KBM-7 (cell line): ENCODE data around the gene JPH4.

ENCODE experiments used
- DNase-seq: peaks from one replicate; pipeline ENCODE4 v3.0.0-alpha.2; 2015
- in situ Hi-C: fragments of 300-500 bp; cut with MboI; formaldehyde crosslinking; loops from 2 replicates; pipeline ENCODE4 v1.14.3; 2020; ENCODE audit warnings: low sequenced_read_pairs, low pct_unique_long_range_greater_than_20kb, mixed read lengths

The JPH4 gene

GRCh38 chr14:23582906-23583760, 4.5 kb upstream of the JPH4 start:
- DNase-seq, result no peak
- in situ Hi-C loops, result no loop called here

GRCh38 chr14:23580948-23581281, 2.3 kb upstream of the JPH4 start:
- in situ Hi-C loops, result no loop called here
- no peak for DNase-seq

GRCh38 chr14:23580152-23580926, 1.7 kb upstream of the JPH4 start:
- DNase-seq, result no peak
- in situ Hi-C loops, result no loop called here

- DNase-seq, result no peak
- in situ Hi-C loops, result no loop called here
Observed at GRCh38 chr14:23579739-23580138, 1.1 kb upstream of the JPH4 start.

GRCh38 chr14:23579311-23579630, 681 bp upstream of the JPH4 start:
- no peak for DNase-seq
- in situ Hi-C loops, result no loop called here

GRCh38 chr14:23577710-23578392, 739 bp downstream of the JPH4 start:
- in situ Hi-C loops, result no loop called here
- DNase-seq, result no peak

GRCh38 chr14:23577004-23577681, 1.4 kb downstream of the JPH4 start:
- in situ Hi-C loops, result no loop called here
- no peak for DNase-seq

GRCh38 chr14:23573384-23574015, 5.1 kb downstream of the JPH4 start:
- in situ Hi-C loops, result no loop called here
- DNase-seq, result no peak

GRCh38 chr14:23572836-23573235, 5.8 kb downstream of the JPH4 start:
- peak; percentile 62 for DNase-seq

GRCh38 chr14:23572524-23572828, 6.1 kb downstream of the JPH4 start:
- in situ Hi-C loops, result no loop called here
- no peak for DNase-seq

More at GRCh38 chr14:23572836-23573235, 5.8 kb downstream of the JPH4 start:
- in situ Hi-C loops, result no loop called here

GRCh38 chr14:23571701-23572523, 6.7 kb downstream of the JPH4 start:
- in situ Hi-C loops, result no loop called here
- DNase-seq, result peak; percentile 48

GRCh38 chr14:23570806-23571483, 7.6 kb downstream of the JPH4 start:
- DNase-seq, result no peak
- in situ Hi-C loops, result no loop called here

GRCh38 chr14:23569443-23570151, 9.0 kb downstream of the JPH4 start:
- no peak for DNase-seq
- in situ Hi-C loops, result loop anchor here (10.0 kb wide), 1 partner anchor 95 kb away; no protein-coding TSS in a partner anchor

GRCh38 chr14:23568600-23569331, 9.8 kb downstream of the JPH4 start:
- in situ Hi-C loops, result loop anchor here (10.0 kb wide), 1 partner anchor 94 kb away; no protein-coding TSS in a partner anchor
- DNase-seq, result peak; percentile 73

- in situ Hi-C loops, result loop anchor here (10.0 kb wide), 1 partner anchor 93 kb away; no protein-coding TSS in a partner anchor
- DNase-seq, result no peak
Observed at GRCh38 chr14:23568021-23568599, 10.5 kb downstream of the JPH4 start.
